Cardiac fibroblast (primary cell): ENCODE data around the gene LMNB1.

Source experiments
- DNase-seq, 2 donors: peaks; one replicate each; pipeline versions ENCODE4 v3.0.0 to v3.0.0-alpha.2; 2010; ENCODE audit warnings: low read depth in 2 of 2
- H3K4me3 ChIP-seq, 2 donors: replicated peaks in 1 of 2; 1 replicate in 1 of 2; 2 replicates in 1 of 2; pipeline ENCODE4 v1.5.1; 2011; ENCODE audit warnings: low read depth in 2 of 2, low read length in 2 of 2, mild to moderate bottlenecking in 2 of 2, moderate library complexity in 1 of 2
- CTCF ChIP-seq: IDR thresholded peaks from one replicate; pipeline ENCODE4 v1.5.1; 2011; ENCODE audit warnings: low read depth, mild to moderate bottlenecking, low read length, inconsistent platforms

The LMNB1 gene

GRCh38 chr5:126745259-126745992 lies 31.5 kb upstream of the LMNB1 start:
- no peak for TF ChIP-seq CTCF
- no peak for DNase-seq

GRCh38 chr5:126746290-126746689 lies 30.6 kb upstream of the LMNB1 start:
- no peak for DNase-seq
- no peak for TF ChIP-seq CTCF

More at GRCh38 chr5:126745259-126745992, 31.5 kb upstream of the LMNB1 start:
- H3K4me3 ChIP-seq, result no peak overlapping the region

GRCh38 chr5:126752081-126752785 lies 24.7 kb upstream of the LMNB1 start:
- no peak for DNase-seq
- no peak for TF ChIP-seq CTCF

More at GRCh38 chr5:126746290-126746689, 30.6 kb upstream of the LMNB1 start:
- H3K4me3 ChIP-seq, result no peak overlapping the region

GRCh38 chr5:126753227-126753626 lies 23.7 kb upstream of the LMNB1 start:
- no peak overlapping the region for H3K4me3 ChIP-seq
- TF ChIP-seq CTCF, result no peak
- DNase-seq, result no peak

More at GRCh38 chr5:126752081-126752785, 24.7 kb upstream of the LMNB1 start:
- no peak overlapping the region for H3K4me3 ChIP-seq

GRCh38 chr5:126754609-126755008 lies 22.3 kb upstream of the LMNB1 start:
- no peak for TF ChIP-seq CTCF
- H3K4me3 ChIP-seq, result no peak overlapping the region
- no peak for DNase-seq

- no peak overlapping the region for H3K4me3 ChIP-seq
- no peak for TF ChIP-seq CTCF
- no peak for DNase-seq
Observed at GRCh38 chr5:126755593-126755992, 21.3 kb upstream of the LMNB1 start.
